Measurements from ENCODE around the gene TYMS. TPM values are rescaled to one million over a fixed set of nuclear protein-coding genes. Genes with fewer than 3 reads are reported as not detected.

Gene TYMS
- total RNA-seq, 1 experiment from 2014 or later, result 339 TPM

DNA sequence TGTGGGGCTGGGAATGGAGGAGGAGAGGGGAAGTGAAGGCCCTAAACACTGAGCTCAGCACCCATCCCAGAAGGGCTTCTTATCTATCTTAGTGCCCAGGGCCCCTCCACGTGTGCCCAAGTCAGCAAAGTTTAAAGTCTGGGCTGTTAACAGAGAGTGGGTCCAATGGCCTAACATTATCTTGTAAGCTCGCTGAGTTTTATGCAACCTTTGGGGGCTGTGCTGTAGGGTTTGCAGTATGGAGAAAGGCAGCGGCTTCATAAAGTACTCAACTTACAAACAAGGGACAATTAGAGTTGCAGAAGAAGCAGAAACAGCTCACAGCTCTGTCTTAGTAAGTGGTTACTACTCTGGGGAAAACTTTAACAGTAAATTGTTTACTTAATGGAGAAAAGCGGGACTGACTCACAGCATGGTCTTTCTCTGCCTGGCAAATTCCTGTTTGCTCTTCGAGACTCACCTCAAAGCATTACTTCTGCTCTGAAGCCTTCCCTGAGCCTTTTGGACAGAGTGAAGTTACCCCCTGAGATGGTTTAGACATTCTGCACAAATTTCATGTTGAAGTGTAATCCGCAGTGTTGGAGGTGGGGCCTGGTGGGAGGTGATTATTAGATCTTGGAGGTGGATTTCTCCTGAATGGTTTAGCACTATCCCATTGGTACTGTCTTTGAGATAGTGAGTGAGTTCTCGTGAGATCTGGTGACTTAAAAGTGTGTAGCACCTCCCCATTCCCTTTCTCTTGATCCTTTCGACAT, 45.9 kb downstream of the TYMS start:
- no peak for DNase-seq (ENCODE audit: low spot score)
- Histone ChIP-seq H3K4me1 (ENCODE audit: insufficient read depth, low read length, poor library complexity, severe bottlenecking) (no peaks in the 10 kb centered on the region), H3K9me3 (ENCODE audit: low read depth, low read length, poor library complexity, severe bottlenecking) (no peaks in the 10 kb centered on the region), H3K36me3 (ENCODE audit: insufficient read depth, low read length, poor library complexity, severe bottlenecking) (peaks cover 3% of the 10 kb centered on the region), H3K4me3 (ENCODE audit: low read depth, low read length, poor library complexity, severe bottlenecking) (no peak overlapping the region), H3K27ac (ENCODE audit: low read depth, low read length, poor library complexity, severe bottlenecking) (no peak overlapping the region), H3K27me3 (replicated peaks; ENCODE audit: insufficient read depth, low read depth, low read length, poor library complexity) (no peaks in the 10 kb centered on the region)
- no peak for TF ChIP-seq CTCF (conservative IDR thresholded peaks at IDR 0.05; ENCODE audit: low read depth, low read length)
- no peak for TF ChIP-seq EZH2 (IDR thresholded peaks at IDR 0.05; ENCODE audit: borderline replicate concordance, low read depth, low read length, poor library complexity, severe bottlenecking)
- POLR2A ChIA-PET (ENCODE audit: low non-redundant PET), result no interaction called here
- CTCF ChIA-PET, result no interaction called here
- intact Hi-C loops (cut with micrococcal nuclease; ENCODE audit: unreplicated experiment), result no loop called here
- no TSS peak for BruUV-seq (replicated peaks)

DNA sequence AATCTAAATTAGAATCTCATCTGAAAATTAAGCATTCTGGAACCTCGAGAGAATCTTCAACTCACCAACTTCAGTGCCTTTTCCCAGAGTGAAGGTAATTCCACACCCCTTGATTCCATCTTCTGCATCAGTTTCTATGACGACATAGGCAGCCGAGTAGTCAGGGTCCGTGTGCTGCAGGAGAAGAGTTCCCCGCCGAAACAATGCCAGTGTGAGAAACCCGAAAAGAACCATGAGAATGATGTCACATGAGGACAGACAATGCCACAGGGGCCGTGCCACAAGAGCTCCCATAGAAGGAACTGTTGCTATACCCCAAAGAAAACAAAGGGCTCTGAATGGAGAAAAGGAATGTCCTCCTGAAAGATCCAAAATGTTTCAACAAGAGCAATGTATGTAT, 49.0 kb downstream of the TYMS start:
- no peak for TF ChIP-seq CTCF (conservative IDR thresholded peaks at IDR 0.05; ENCODE audit: low read depth, low read length)
- TF ChIP-seq EZH2 (IDR thresholded peaks at IDR 0.05; ENCODE audit: borderline replicate concordance, low read depth, low read length, poor library complexity, severe bottlenecking), result no peak
- Histone ChIP-seq H3K4me1 (ENCODE audit: insufficient read depth, low read length, poor library complexity, severe bottlenecking) (peaks cover 3% of the 10 kb centered on the region), H3K4me3 (ENCODE audit: low read depth, low read length, poor library complexity, severe bottlenecking) (no peak overlapping the region), H3K36me3 (ENCODE audit: insufficient read depth, low read length, poor library complexity, severe bottlenecking) (peaks cover 3% of the 10 kb centered on the region), H3K27ac (ENCODE audit: low read depth, low read length, poor library complexity, severe bottlenecking) (no peak overlapping the region), H3K27me3 (replicated peaks; ENCODE audit: insufficient read depth, low read depth, low read length, poor library complexity) (no peaks in the 10 kb centered on the region), H3K9me3 (ENCODE audit: low read depth, low read length, poor library complexity, severe bottlenecking) (no peaks in the 10 kb centered on the region)
- BruUV-seq (replicated peaks), result no TSS peak
- no peak for DNase-seq (ENCODE audit: low spot score)
- intact Hi-C loops (cut with micrococcal nuclease; ENCODE audit: unreplicated experiment), result no loop called here
- ChIA-PET CTCF (no interaction called here), POLR2A (ENCODE audit: low non-redundant PET) (no interaction called here)

DNA sequence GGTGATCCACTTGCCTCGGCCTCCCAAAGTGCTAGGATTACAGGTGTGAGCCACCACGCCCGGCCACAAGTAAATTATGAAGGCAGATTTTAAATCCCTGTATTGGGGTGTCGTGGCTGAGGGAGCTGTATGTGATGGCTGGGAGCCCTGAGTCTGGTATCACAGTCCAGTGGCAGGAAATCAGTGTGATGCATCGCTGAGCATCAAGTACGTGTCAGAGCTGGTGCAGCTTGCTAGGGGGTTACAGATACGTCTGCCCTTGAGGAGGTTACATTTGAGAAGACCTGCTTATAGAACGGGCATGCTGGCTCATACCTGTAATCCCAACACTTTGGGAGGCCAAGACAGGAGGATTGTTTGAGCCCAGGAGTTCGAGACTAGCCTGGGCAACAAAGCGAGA, 50.6 kb downstream of the TYMS start:
- intact Hi-C loops (cut with micrococcal nuclease; ENCODE audit: unreplicated experiment), result no loop called here
- no peak overlapping the region for H3K27ac ChIP-seq (ENCODE audit: low read depth, low read length, poor library complexity, severe bottlenecking)
- no peaks in the 10 kb centered on the region for H3K27me3 ChIP-seq (replicated peaks; ENCODE audit: insufficient read depth, low read depth, low read length, poor library complexity)
- TF ChIP-seq CTCF (conservative IDR thresholded peaks at IDR 0.05; ENCODE audit: low read depth, low read length), result no peak
- no peak for TF ChIP-seq EZH2 (IDR thresholded peaks at IDR 0.05; ENCODE audit: borderline replicate concordance, low read depth, low read length, poor library complexity, severe bottlenecking)
- no peak overlapping the region for H3K4me3 ChIP-seq (ENCODE audit: low read depth, low read length, poor library complexity, severe bottlenecking)
- BruUV-seq (replicated peaks), result no TSS peak
- H3K9me3 ChIP-seq (ENCODE audit: low read depth, low read length, poor library complexity, severe bottlenecking), result peaks cover 1% of the 10 kb centered on the region
- CTCF ChIA-PET, result no interaction called here
- no peak for DNase-seq (ENCODE audit: low spot score)
- POLR2A ChIA-PET (ENCODE audit: low non-redundant PET), result no interaction called here
- H3K36me3 ChIP-seq (ENCODE audit: insufficient read depth, low read length, poor library complexity, severe bottlenecking), result peaks cover 3% of the 10 kb centered on the region
- peaks cover 4% of the 10 kb centered on the region for H3K4me1 ChIP-seq (ENCODE audit: insufficient read depth, low read length, poor library complexity, severe bottlenecking)
